GM12891 (cell line): Measurements from ENCODE around the gene MYO1D.

Experiments
- POLR2A ChIP-seq: IDR thresholded peaks from 2 replicates; pipeline ENCODE4 v1.6.1; 2011; ENCODE audit warnings: low read depth, low read length, control low read depth
- POLR2AphosphoS5 ChIP-seq: IDR thresholded peaks from 2 replicates; pipeline ENCODE4 v1.6.1; 2011; ENCODE audit warnings: low read depth, low read length, control low read depth
- SPI1 ChIP-seq: IDR thresholded peaks from 2 replicates; pipeline ENCODE4 v1.6.1; 2011; ENCODE audit warnings: low read depth, low read length, control low read depth

DNA sequence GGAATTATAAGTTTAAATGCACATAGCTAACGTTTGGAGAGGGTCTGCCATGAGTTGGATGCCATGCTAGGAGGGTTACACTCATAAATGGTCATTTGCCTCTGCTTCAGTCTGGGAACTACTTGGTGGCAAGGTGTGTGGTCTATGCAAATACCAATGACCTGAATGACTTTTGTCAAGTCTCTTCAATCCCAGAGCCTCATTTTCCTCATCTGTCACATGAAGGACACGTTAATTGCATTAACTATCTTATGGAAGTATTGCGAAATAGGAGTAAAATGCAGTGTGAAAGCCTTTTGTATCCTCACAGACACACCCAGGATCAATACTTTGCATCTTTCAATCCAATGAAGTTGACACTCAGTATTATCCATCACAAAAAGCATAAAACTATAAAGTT lies 327.4 kb downstream of the MYO1D start:
- TF ChIP-seq POLR2A: no peak
- TF ChIP-seq POLR2AphosphoS5: no peak
- TF ChIP-seq SPI1: no peak
